SKM-1 treated with dmso at 0.1 percent for 144 hours (cell line): ENCODE results near the gene ZP4.

Experiments used
- DNase-seq: peaks from one replicate; lab custom pipeline; 2025; ENCODE audit not compliant: unreplicated experiment; lab: John Stamatoyannopoulos, UW

ZP4 gene

GRCh38 chr1:237890822-237891221 is at the start of gene ZP4:
ZP4 (minus strand) TSS chr1:237890922; CDS start chr1:237890635, 287 bp downstream.
- no peak for DNase-seq

- DNase-seq, result no peak
Observed at GRCh38 chr1:237938553-237938952, 47.8 kb upstream of the ZP4 start.

- no peak for DNase-seq
Observed at GRCh38 chr1:237938068-237938467, 47.3 kb upstream of the ZP4 start.

GRCh38 chr1:237932816-237933215 is 42.1 kb upstream of the ZP4 start:
- DNase-seq, result no peak

- no peak for DNase-seq
Observed at GRCh38 chr1:237931581-237931980, 40.9 kb upstream of the ZP4 start.

- no peak for DNase-seq
Observed at GRCh38 chr1:237927198-237927597, 36.5 kb upstream of the ZP4 start.

GRCh38 chr1:237921306-237921705 is 30.6 kb upstream of the ZP4 start:
- no peak for DNase-seq

- DNase-seq, result no peak
Observed at GRCh38 chr1:237913345-237913744, 22.6 kb upstream of the ZP4 start.

GRCh38 chr1:237911911-237912310 is 21.2 kb upstream of the ZP4 start:
- DNase-seq, result no peak

- DNase-seq, result no peak
Observed at GRCh38 chr1:237910834-237911233, 20.1 kb upstream of the ZP4 start.

GRCh38 chr1:237903961-237904360 is 13.2 kb upstream of the ZP4 start:
- DNase-seq, result no peak

GRCh38 chr1:237902960-237903743 is 12.4 kb upstream of the ZP4 start:
- DNase-seq, result no peak

GRCh38 chr1:237901299-237901934 is 10.7 kb upstream of the ZP4 start:
- peak; percentile 17 for DNase-seq

GRCh38 chr1:237895630-237896029 is 4.9 kb upstream of the ZP4 start:
- no peak for DNase-seq

- no peak for DNase-seq
Observed at GRCh38 chr1:237894131-237894530, 3.4 kb upstream of the ZP4 start.

GRCh38 chr1:237891979-237892378 is 1.3 kb upstream of the ZP4 start:
- no peak for DNase-seq

- DNase-seq, result no peak
Observed at GRCh38 chr1:237891266-237891665, 544 bp upstream of the ZP4 start.

- DNase-seq, result no peak
Observed at GRCh38 chr1:237890416-237890815, 306 bp downstream of the ZP4 start.

- no peak for DNase-seq
Observed at GRCh38 chr1:237888143-237888542, 2.6 kb downstream of the ZP4 start.

- DNase-seq, result no peak
Observed at GRCh38 chr1:237887542-237887941, 3.2 kb downstream of the ZP4 start.

- DNase-seq, result no peak
Observed at GRCh38 chr1:237884237-237884636, 6.5 kb downstream of the ZP4 start.

GRCh38 chr1:237879195-237879594 is 11.5 kb downstream of the ZP4 start:
- DNase-seq, result no peak

- no peak for DNase-seq
Observed at GRCh38 chr1:237878406-237878805, 12.3 kb downstream of the ZP4 start.
